NB4 (cell line): Measurements from ENCODE around the gene CCDC68.

Experiments used
- CTCF ChIP-seq: IDR thresholded peaks from one replicate; pipeline ENCODE4 v1.5.1; 2012; ENCODE audit warnings: low read depth, low read length
- MYC ChIP-seq: IDR thresholded peaks from 2 replicates; pipeline ENCODE4 v1.6.1; 2011; ENCODE audit warnings: low read depth, low read length
- POLR2A ChIP-seq: IDR thresholded peaks from 2 replicates; pipeline ENCODE4 v1.6.1; 2011; ENCODE audit warnings: mild to moderate bottlenecking; ENCODE audit not compliant: insufficient read length; ENCODE audit errors: extremely low read depth

DNA sequence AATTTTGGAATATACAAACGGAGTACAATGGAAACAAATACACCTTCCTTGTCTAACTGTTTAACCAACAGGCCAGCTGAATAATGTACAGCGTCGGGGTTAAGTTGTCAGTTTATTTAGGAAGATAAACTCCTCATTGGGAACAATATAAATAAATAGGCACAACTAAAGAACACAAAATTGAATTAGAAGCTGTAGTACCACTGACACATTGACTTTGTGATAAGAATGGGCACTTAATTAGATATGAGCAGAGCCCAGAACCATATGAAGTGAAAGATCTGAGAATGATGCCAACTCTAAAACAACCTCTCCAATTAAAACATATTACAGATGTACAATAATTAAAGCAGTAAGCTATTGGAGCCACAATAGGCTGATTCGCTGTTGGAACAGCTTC is 44.4 kb downstream of the CCDC68 start:
- no peak for TF ChIP-seq CTCF
- TF ChIP-seq MYC = no peak
- no peak for TF ChIP-seq POLR2A
